ENCODE data around the gene GPRC5B.

GPRC5B gene

GRCh38 chr16:19842426-19843157 lies 42.1 kb downstream of the GPRC5B start:
- no peak for DNase-seq

GRCh38 chr16:19841184-19841583 lies 43.5 kb downstream of the GPRC5B start:
- no peak for DNase-seq

GRCh38 chr16:19840524-19841110 lies 44.0 kb downstream of the GPRC5B start:
- peak; percentile 79 for DNase-seq

- DNase-seq = no peak
Measured at GRCh38 chr16:19837984-19838707, 46.5 kb downstream of the GPRC5B start.

- DNase-seq = no peak
Measured at GRCh38 chr16:19837331-19837980, 47.2 kb downstream of the GPRC5B start.

- DNase-seq = no peak
Measured at GRCh38 chr16:19835968-19836421, 48.7 kb downstream of the GPRC5B start.

- no peak for DNase-seq
Measured at GRCh38 chr16:19835196-19835595, 49.5 kb downstream of the GPRC5B start.

GRCh38 chr16:19833581-19833980 lies 51.1 kb downstream of the GPRC5B start:
- no peak for DNase-seq

GRCh38 chr16:19833176-19833575 lies 51.5 kb downstream of the GPRC5B start:
- no peak for DNase-seq

- no peak for DNase-seq
Measured at GRCh38 chr16:19831678-19832077, 53.0 kb downstream of the GPRC5B start.

GRCh38 chr16:19830902-19831560 lies 53.6 kb downstream of the GPRC5B start:
- no peak for DNase-seq

- DNase-seq = no peak
Measured at GRCh38 chr16:19829844-19830692, 54.6 kb downstream of the GPRC5B start.

- DNase-seq = no peak
Measured at GRCh38 chr16:19824216-19824615, 60.4 kb downstream of the GPRC5B start.

- no peak for DNase-seq
Measured at GRCh38 chr16:19823322-19823721, 61.3 kb downstream of the GPRC5B start.

GRCh38 chr16:19822533-19822932 lies 62.1 kb downstream of the GPRC5B start:
- no peak for DNase-seq

GRCh38 chr16:19817875-19818274 lies 66.8 kb downstream of the GPRC5B start:
- DNase-seq = no peak

- DNase-seq = no peak
Measured at GRCh38 chr16:19817122-19817521, 67.5 kb downstream of the GPRC5B start.

GRCh38 chr16:19815418-19815817 lies 69.2 kb downstream of the GPRC5B start:
- no peak for DNase-seq

GRCh38 chr16:19812986-19813385 lies 71.7 kb downstream of the GPRC5B start:
- DNase-seq = no peak

GRCh38 chr16:19810817-19811731 lies 73.6 kb downstream of the GPRC5B start:
- no peak for DNase-seq

- DNase-seq = no peak
Measured at GRCh38 chr16:19809693-19810092, 75.0 kb downstream of the GPRC5B start.
